GM18907 (cell line): ENCODE measurements around the gene KRTAP12-3.
"Not testable (repeated sequence)": the region's sequence is repeated elsewhere in the genome, so short reads cannot be mapped to it uniquely, and the experiment has no call there.

Source experiments
- ATAC-seq: cut with Tn5 transposase; IDR thresholded peaks from one replicate; pipeline ENCODE4 v1.9.1; 2021; ENCODE audit warnings: mild to moderate bottlenecking, moderate library complexity; ENCODE audit not compliant: unreplicated experiment

Gene KRTAP12-3

GRCh38 chr21:44682580-44683151 is 24.9 kb downstream of the KRTAP12-3 start:
- ATAC-seq, result no peak

- no peak for ATAC-seq
Observed at GRCh38 chr21:44684077-44684476, 26.3 kb downstream of the KRTAP12-3 start.

- ATAC-seq, result no peak
Observed at GRCh38 chr21:44684483-44684882, 26.8 kb downstream of the KRTAP12-3 start.

- ATAC-seq, result not testable (repeated sequence)
Observed at GRCh38 chr21:44685050-44685449, 27.3 kb downstream of the KRTAP12-3 start.

GRCh38 chr21:44686000-44686781 is 28.5 kb downstream of the KRTAP12-3 start:
- ATAC-seq, result no peak

GRCh38 chr21:44686843-44687561 is 29.3 kb downstream of the KRTAP12-3 start:
- no peak for ATAC-seq

- no peak for ATAC-seq
Observed at GRCh38 chr21:44687671-44688070, 29.9 kb downstream of the KRTAP12-3 start.

- not testable (repeated sequence) for ATAC-seq
Observed at GRCh38 chr21:44689740-44690139, 32.0 kb downstream of the KRTAP12-3 start.

- ATAC-seq, result no peak
Observed at GRCh38 chr21:44691686-44692085, 34.0 kb downstream of the KRTAP12-3 start.

GRCh38 chr21:44692798-44693512 is 35.2 kb downstream of the KRTAP12-3 start:
- ATAC-seq, result no peak

GRCh38 chr21:44694776-44695175 is 37.0 kb downstream of the KRTAP12-3 start:
- no peak for ATAC-seq

GRCh38 chr21:44695184-44695583 is 37.5 kb downstream of the KRTAP12-3 start:
- ATAC-seq, result no peak

- ATAC-seq, result no peak
Observed at GRCh38 chr21:44695641-44696040, 37.9 kb downstream of the KRTAP12-3 start.

GRCh38 chr21:44696572-44696971 is 38.8 kb downstream of the KRTAP12-3 start:
- no peak for ATAC-seq

GRCh38 chr21:44697172-44697810 is 39.6 kb downstream of the KRTAP12-3 start, which contains the start of gene KRTAP10-12:
Gene KRTAP10-12, plus strand, starts transcription at chr21:44697172. Its CDS starts 30 bp downstream, at chr21:44697202.
- ATAC-seq, result not testable (repeated sequence)

- ATAC-seq, result no peak
Observed at GRCh38 chr21:44697811-44698734, 40.3 kb downstream of the KRTAP12-3 start.

- ATAC-seq, result no peak
Observed at GRCh38 chr21:44699502-44700001, 41.8 kb downstream of the KRTAP12-3 start.

GRCh38 chr21:44700101-44701022 is 42.6 kb downstream of the KRTAP12-3 start:
- no peak for ATAC-seq
